ENCODE results near the gene SEMA3F.

DNA sequence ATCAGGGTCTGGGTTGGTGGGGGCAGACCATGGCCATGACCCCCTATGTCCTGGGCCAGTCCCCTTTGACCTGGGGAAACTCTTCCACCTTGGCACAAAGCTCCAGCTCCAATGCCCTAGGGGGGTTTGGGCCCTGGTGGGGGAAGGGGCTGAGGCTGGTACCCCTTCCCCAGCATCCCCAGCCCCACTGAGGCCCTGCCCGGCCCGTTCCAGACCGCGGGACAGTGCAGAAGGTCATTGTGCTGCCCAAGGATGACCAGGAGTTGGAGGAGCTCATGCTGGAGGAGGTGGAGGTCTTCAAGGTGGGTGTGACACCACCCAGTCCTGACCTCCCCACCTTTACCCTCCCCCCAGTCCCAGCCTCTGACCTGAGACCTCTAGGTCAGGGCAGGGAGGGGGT is 30.1 kb downstream of the SEMA3F start:
- TF ChIP-seq L3MBTL2 (conservative IDR thresholded peaks at IDR 0.05) = no peak
- TF ChIP-seq, protein P1, sequence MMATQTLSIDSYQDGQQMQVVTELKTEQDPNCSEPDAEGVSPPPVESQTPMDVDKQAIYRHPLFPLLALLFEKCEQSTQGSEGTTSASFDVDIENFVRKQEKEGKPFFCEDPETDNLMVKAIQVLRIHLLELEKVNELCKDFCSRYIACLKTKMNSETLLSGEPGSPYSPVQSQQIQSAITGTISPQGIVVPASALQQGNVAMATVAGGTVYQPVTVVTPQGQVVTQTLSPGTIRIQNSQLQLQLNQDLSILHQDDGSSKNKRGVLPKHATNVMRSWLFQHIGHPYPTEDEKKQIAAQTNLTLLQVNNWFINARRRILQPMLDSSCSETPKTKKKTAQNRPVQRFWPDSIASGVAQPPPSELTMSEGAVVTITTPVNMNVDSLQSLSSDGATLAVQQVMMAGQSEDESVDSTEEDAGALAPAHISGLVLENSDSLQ (IDR thresholded peaks at IDR 0.05) = no peak
- no peak for TF ChIP-seq BHLHE40 (IDR thresholded peaks at IDR 0.05; ENCODE audit: borderline replicate concordance)
- TF ChIP-seq CTBP1 (IDR thresholded peaks at IDR 0.05; ENCODE audit: borderline replicate concordance) = no peak
- no peak for TF ChIP-seq ELF4 (IDR thresholded peaks at IDR 0.05)
- TF ChIP-seq ZNF384 (IDR thresholded peaks at IDR 0.05) = no peak
- no peak for TF ChIP-seq SUZ12 (IDR thresholded peaks at IDR 0.05)
- no peak for TF ChIP-seq SP1 (IDR thresholded peaks at IDR 0.05)
- no peak for TF ChIP-seq ARNT (IDR thresholded peaks at IDR 0.05)
- TF ChIP-seq FOXM1 (IDR thresholded peaks at IDR 0.05; ENCODE audit: borderline replicate concordance) = no peak

All from HEK293T (cell line).